Endothelial cell of umbilical vein (primary cell): ENCODE results near the gene ZNF75A. TPM values are rescaled to one million over a fixed set of nuclear protein-coding genes. Genes with fewer than 3 reads are reported as not detected.

Source experiments
- BruUV-seq: library from RNA; stranded (reverse); fragments of 400-500 nt; replicated peaks from 2 replicates; lab custom pipeline; 2021; lab: Mats Ljungman, UMichigan
- CTCF ChIA-PET: fragments of 300-600, 350-600 bp; sonication (Branson Sonifier 250); formaldehyde crosslinking; loops from one replicate; lab custom pipeline; 2021; ENCODE audit warnings: antibody characterized with exemption, inconsistent platforms; lab: Charles Lee
- POLR2A ChIA-PET: fragments of 300-600, 350-600 bp; sonication (Branson Sonifier 250); formaldehyde crosslinking; loops from one replicate; lab custom pipeline; 2021; ENCODE audit warnings: antibody characterized with exemption, inconsistent platforms; lab: Charles Lee
- DNase-seq: peaks from one replicate; pipeline ENCODE4 v3.0.0-alpha.2; 2011; ENCODE audit warnings: low read depth, low spot score
- FAIRE-seq: peaks from 2 replicates; lab custom pipeline; 2011; peaks lifted over from hg19 to GRCh38; lab: Jason Lieb, UNC
- H2AFZ ChIP-seq: 2 replicates; pipeline ENCODE4 v1.6.0; 2012; ENCODE audit warnings: low read depth, low read length, control low read depth, inconsistent platforms
- H3K27ac ChIP-seq: 2 replicates; pipeline ENCODE4 v1.5.1; 2011; ENCODE audit warnings: low read depth, mild to moderate bottlenecking, control low read depth, low read length, moderate library complexity; ENCODE audit not compliant: insufficient read depth
- H3K27me3 ChIP-seq, 2 experiments: 2 replicates each; pipeline versions ENCODE4 v1.6.0 to v1.6.1; 2011; ENCODE audit warnings: low read length in 2 of 2, mixed read lengths in 1 of 2; ENCODE audit not compliant: control insufficient read depth in 2 of 2, insufficient read depth in 2 of 2
- H3K36me3 ChIP-seq, 2 experiments: 2 replicates in 1 of 2; 3 replicates in 1 of 2; pipeline ENCODE4 v1.5.1; 2011; ENCODE audit warnings: low read length in 2 of 2, mild to moderate bottlenecking in 1 of 2, moderate library complexity in 1 of 2; ENCODE audit not compliant: control insufficient read depth in 2 of 2, insufficient read depth in 2 of 2; ENCODE audit errors: extremely low read depth in 1 of 2
- H3K4me1 ChIP-seq: 3 replicates; pipeline ENCODE4 v1.5.1; 2011; ENCODE audit warnings: mild to moderate bottlenecking, low read length; ENCODE audit not compliant: control insufficient read depth, insufficient read depth; ENCODE audit errors: extremely low read depth
- H3K4me2 ChIP-seq: 2 replicates; pipeline ENCODE4 v1.6.1; 2011; ENCODE audit warnings: low read length, control low read depth, mixed read lengths; ENCODE audit not compliant: insufficient read depth
- H3K4me3 ChIP-seq, 3 experiments: fragments of 200-600 bp in 1 of 3; sonication (generic), shearing (Covaris generic) in 1 of 3; replicated peaks in 1 of 3; 2 replicates each; pipeline ENCODE4 v1.5.1; 2011 to 2016; ENCODE audit warnings: control low read depth in 3 of 3, low read length in 3 of 3, mild to moderate bottlenecking in 2 of 3, inconsistent platforms in 1 of 3, low read depth in 1 of 3, moderate library complexity in 1 of 3; ENCODE audit not compliant: insufficient read depth in 1 of 3
- H3K79me2 ChIP-seq: 2 replicates; pipeline ENCODE4 v1.6.0; 2012; ENCODE audit warnings: low read length, inconsistent platforms; ENCODE audit not compliant: control insufficient read depth, insufficient read depth
- H3K9ac ChIP-seq: replicated peaks from 2 replicates; pipeline ENCODE3; 2011; ENCODE audit warnings: low read length, control low read depth; ENCODE audit not compliant: insufficient read depth; ENCODE audit errors: extremely low read depth
- H3K9me1 ChIP-seq: replicated peaks from 3 replicates; pipeline ENCODE4 v1.6.0; 2011; ENCODE audit warnings: mild to moderate bottlenecking, low read length; ENCODE audit not compliant: control insufficient read depth, insufficient read depth; ENCODE audit errors: extremely low read depth
- H3K9me3 ChIP-seq: replicated peaks from 2 replicates; pipeline ENCODE4 v1.5.1; 2012; ENCODE audit warnings: low read length, inconsistent platforms; ENCODE audit not compliant: control insufficient read depth, insufficient read depth
- H4K20me1 ChIP-seq: replicated peaks from 2 replicates; pipeline ENCODE3; 2011; ENCODE audit warnings: mild to moderate bottlenecking, low read length; ENCODE audit not compliant: control insufficient read depth, insufficient read depth; ENCODE audit errors: extremely low read depth
- FOS ChIP-seq: IDR thresholded peaks from 2 replicates; pipeline ENCODE4 v1.6.1; 2011; ENCODE audit warnings: mild to moderate bottlenecking, low read length, moderate library complexity, borderline replicate concordance; ENCODE audit not compliant: insufficient read depth
- GATA2 ChIP-seq: IDR thresholded peaks from 2 replicates; pipeline ENCODE4 v1.7.0; 2011; ENCODE audit warnings: low read depth, mild to moderate bottlenecking, moderate library complexity, mixed read lengths, low read length; ENCODE audit not compliant: insufficient read length, insufficient read depth
- JUN ChIP-seq: IDR thresholded peaks from 2 replicates; pipeline ENCODE4 v1.6.1; 2011; ENCODE audit warnings: borderline replicate concordance, low read depth; ENCODE audit not compliant: insufficient read length, insufficient read depth
- MYC ChIP-seq: IDR thresholded peaks from one replicate; pipeline ENCODE4 v1.6.1; 2011; ENCODE audit warnings: mild to moderate bottlenecking, low read depth, low read length
- POLR2A ChIP-seq: IDR thresholded peaks from 2 replicates; pipeline ENCODE4 v1.6.1; 2012; ENCODE audit warnings: low read depth, mild to moderate bottlenecking, control low read depth, low read length
- POLR2AphosphoS5 ChIP-seq: IDR thresholded peaks from 2 replicates; pipeline ENCODE4 v1.6.1; 2012; ENCODE audit warnings: low read depth, mild to moderate bottlenecking, control low read depth, low read length, moderate library complexity; ENCODE audit not compliant: insufficient read depth
- dilution Hi-C: fragments of 300-500 bp; cut with MboI; formaldehyde crosslinking; loops from one replicate; pipeline ENCODE4 v1.15.0; 2019; ENCODE audit warnings: low sequenced_read_pairs; ENCODE audit not compliant: extremely low pct_ligation_motif_present
- intact Hi-C: fragments of 100-400 bp; cut with micrococcal nuclease; formaldehyde crosslinking; loops from one replicate; pipeline ENCODE4 v1.10.0; 2022
- polyA plus RNA-seq, 4 experiments: library from polyadenylated mRNA; depleted of rRNA in 3 of 4; stranded (reverse) in 3 of 4; unstranded in 1 of 4; fragments of >200 nt; gene quantifications; 2 replicates each; pipeline versions ENCODE4 v1.2.1 to v1.2.3, GENCODE V29; 2011 to 2012; ENCODE audit warnings: missing spikeins in 1 of 4
- total RNA-seq: library from RNA; stranded (reverse); gene quantifications from 2 replicates; pipeline ENCODE4 v1.2.3, GENCODE V29; 2021
- TF ChIP-seq, protein P1 (sequence below), 2 donors: IDR thresholded peaks; 1 replicate in 1 of 2; 2 replicates in 1 of 2; pipeline ENCODE4 v1.5.1; 2011; ENCODE audit warnings: low read length in 2 of 2, mild to moderate bottlenecking in 2 of 2, moderate library complexity in 2 of 2, control low read depth in 1 of 2, inconsistent platforms in 1 of 2, low read depth in 1 of 2; ENCODE audit not compliant: insufficient read depth in 1 of 2; ENCODE audit errors: extremely low read depth in 1 of 2
- TF ChIP-seq, protein P2 (sequence below): IDR thresholded peaks from 2 replicates; pipeline ENCODE4 v1.6.1; 2011; ENCODE audit not compliant: insufficient read depth, insufficient read length

Gene ZNF75A
- total and polyA plus RNA-seq, 2 donors (not counting 3 experiments of a cell fraction or from before 2014, with no cell fraction given) = 8.3 to 28.4 TPM

DNA sequence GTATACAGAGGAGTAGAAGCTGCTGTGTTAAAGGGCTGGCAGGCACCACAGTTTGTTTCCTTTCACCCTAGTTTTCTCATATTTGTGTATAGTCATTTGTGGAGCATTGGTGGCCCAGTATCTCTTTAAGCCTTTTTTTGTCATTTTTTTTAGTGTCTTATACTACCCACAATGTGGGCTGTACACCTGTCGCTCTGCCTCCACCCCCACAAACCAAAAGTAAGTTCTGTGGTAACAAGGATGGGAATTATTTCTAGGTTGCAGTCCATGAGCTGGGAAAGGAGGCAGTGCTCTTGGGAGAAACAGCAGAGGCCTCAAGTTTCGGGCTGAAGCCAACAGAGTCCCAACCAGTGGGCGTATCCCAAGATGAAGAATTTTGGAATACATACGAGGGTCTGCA lies 6.2 kb downstream of the ZNF75A start:
- Histone ChIP-seq H3K36me3 (peaks cover 14% of the 10 kb centered on the region in 2 experiments), H3K27ac (no peak overlapping the region), H3K79me2 (peaks cover 1% of the 10 kb centered on the region), H3K4me2 (no peak overlapping the region), H3K4me3 (no peak overlapping the region), H4K20me1 (no peaks in the 10 kb centered on the region), H3K9me1 (no peaks in the 10 kb centered on the region), H3K9ac (no peak overlapping the region), H2AFZ (no peak overlapping the region), H3K9me3 (peaks cover 5% of the 10 kb centered on the region), H3K4me1 (no peaks in the 10 kb centered on the region), H3K27me3 (no peaks in the 10 kb centered on the region)
- dilution Hi-C loops = no loop called here
- ChIA-PET CTCF (no interaction called here), POLR2A (no interaction called here)
- TF ChIP-seq GATA2 = no peak
- TF ChIP-seq MYC = no peak
- TF ChIP-seq POLR2A = no peak
- no peak for TF ChIP-seq JUN
- no peak for TF ChIP-seq POLR2AphosphoS5
- TF ChIP-seq, protein P1, sequence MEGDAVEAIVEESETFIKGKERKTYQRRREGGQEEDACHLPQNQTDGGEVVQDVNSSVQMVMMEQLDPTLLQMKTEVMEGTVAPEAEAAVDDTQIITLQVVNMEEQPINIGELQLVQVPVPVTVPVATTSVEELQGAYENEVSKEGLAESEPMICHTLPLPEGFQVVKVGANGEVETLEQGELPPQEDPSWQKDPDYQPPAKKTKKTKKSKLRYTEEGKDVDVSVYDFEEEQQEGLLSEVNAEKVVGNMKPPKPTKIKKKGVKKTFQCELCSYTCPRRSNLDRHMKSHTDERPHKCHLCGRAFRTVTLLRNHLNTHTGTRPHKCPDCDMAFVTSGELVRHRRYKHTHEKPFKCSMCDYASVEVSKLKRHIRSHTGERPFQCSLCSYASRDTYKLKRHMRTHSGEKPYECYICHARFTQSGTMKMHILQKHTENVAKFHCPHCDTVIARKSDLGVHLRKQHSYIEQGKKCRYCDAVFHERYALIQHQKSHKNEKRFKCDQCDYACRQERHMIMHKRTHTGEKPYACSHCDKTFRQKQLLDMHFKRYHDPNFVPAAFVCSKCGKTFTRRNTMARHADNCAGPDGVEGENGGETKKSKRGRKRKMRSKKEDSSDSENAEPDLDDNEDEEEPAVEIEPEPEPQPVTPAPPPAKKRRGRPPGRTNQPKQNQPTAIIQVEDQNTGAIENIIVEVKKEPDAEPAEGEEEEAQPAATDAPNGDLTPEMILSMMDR (IDR thresholded peaks at IDR 0.05; ENCODE audit: extremely low read depth in 1 of 2, insufficient read depth in 1 of 2, low read depth in 1 of 2, low read length in 2 of 2) = no peak
- TF ChIP-seq FOS = no peak
- TF ChIP-seq, protein P2, sequence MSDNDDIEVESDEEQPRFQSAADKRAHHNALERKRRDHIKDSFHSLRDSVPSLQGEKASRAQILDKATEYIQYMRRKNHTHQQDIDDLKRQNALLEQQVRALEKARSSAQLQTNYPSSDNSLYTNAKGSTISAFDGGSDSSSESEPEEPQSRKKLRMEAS = no peak
- no TSS peak for BruUV-seq
- DNase-seq (no peak), FAIRE-seq (no peak)
- intact Hi-C loops = no loop called here
